ENCODE data around the gene SGPP2.
A peak's percentile ranks its signal among the peaks of the same experiment; 100 is the strongest.

SGPP2 gene

GRCh38 chr2:222561151-222561550, 136.8 kb downstream of the SGPP2 start:
- no peak for DNase-seq (ENCODE audit: low read depth)
- H3K4me3 ChIP-seq (ENCODE audit: low read depth, low read length), result no peak overlapping the region
- TF ChIP-seq CTCF (IDR thresholded peaks at IDR 0.05; ENCODE audit: control insufficient read depth, extremely low read depth, insufficient read depth), result no peak

DNA sequence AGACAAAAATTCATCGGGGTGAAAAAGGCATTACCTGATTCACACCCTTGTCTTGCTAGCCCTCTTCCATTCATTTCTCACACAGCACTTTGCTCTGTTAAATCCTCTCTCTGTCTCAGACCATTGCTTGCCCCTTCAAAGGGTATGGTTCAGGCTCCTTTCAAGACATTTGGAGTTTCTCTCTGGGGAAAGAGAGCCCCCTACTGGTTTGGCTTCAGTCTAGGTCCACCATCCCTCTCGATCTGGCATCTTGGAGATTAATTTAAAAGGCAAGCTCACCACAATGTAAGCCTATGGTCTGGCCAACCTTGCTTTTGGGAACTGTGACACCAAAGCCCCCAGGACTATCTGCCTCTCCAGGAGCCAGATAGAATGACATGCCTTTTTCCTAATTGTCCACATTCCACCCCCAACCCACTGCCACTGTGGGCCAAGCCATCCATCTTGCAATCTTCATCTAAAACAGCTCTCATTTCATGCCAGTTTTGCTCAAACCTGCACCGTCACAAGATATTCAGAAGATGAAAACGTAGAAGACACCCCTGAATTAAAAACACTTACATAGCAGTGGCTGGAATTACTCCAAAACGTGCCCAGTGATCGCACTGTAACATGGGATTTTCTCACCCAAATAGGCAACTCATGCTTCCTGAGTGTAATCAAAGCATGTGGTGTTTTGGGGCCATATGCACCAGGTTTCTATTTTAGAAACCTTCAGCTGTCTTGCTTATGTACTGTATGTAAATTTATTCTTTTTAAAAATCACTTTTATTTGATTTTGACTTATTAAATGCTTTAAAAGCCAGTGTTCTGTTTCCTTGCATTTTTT, 137.7 kb downstream of the SGPP2 start:
- DNase-seq (ENCODE audit: low read depth), result no peak
- H3K4me3 ChIP-seq (ENCODE audit: low read depth, low read length), result no peak overlapping the region
- peak; percentile 61 for TF ChIP-seq CTCF (IDR thresholded peaks at IDR 0.05; ENCODE audit: control insufficient read depth, extremely low read depth, insufficient read depth)

DNA sequence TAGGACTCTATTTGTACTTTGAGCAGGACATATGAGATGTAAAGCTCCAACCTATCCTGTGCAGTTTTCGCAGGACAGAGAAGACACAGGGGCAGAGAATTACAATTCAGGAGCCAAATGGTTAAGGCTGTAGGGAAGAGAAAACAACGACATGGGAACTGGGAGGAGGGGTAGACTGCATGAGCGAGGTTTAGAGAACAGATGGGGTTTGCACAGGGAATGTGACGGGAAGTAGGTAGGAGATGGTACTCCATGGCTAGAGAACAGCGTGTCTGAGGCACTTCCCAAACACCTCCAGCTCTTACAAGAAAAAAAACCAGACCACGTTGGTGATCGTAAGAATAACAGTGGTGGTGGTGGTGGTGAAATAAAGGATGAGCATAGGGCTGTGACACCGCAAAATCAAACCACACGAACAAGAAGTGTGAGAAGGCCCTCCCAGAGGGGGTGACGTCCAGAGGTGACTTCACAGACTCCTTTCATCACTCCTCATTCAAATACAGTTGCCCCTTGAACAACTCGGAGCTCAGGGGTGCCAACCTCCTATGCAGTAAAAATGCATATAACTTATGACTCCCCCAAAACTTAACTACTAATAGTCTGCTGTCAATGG, 138.9 kb downstream of the SGPP2 start:
- no peak for DNase-seq (ENCODE audit: low read depth)
- TF ChIP-seq CTCF (IDR thresholded peaks at IDR 0.05; ENCODE audit: control insufficient read depth, extremely low read depth, insufficient read depth), result no peak

GRCh38 chr2:222563936-222564335, 139.6 kb downstream of the SGPP2 start:
- TF ChIP-seq CTCF (IDR thresholded peaks at IDR 0.05; ENCODE audit: control insufficient read depth, extremely low read depth, insufficient read depth), result no peak
- no peak for DNase-seq (ENCODE audit: low read depth)
- H3K4me3 ChIP-seq (ENCODE audit: low read depth, low read length), result no peak overlapping the region

More for the DNA sequence above, 138.9 kb downstream of the SGPP2 start:
- no peak overlapping the region for H3K4me3 ChIP-seq (ENCODE audit: low read depth, low read length)

GRCh38 chr2:222566229-222566628, 141.9 kb downstream of the SGPP2 start:
- DNase-seq (ENCODE audit: low read depth), result no peak
- no peak overlapping the region for H3K4me3 ChIP-seq (ENCODE audit: low read depth, low read length)
- no peak for TF ChIP-seq CTCF (IDR thresholded peaks at IDR 0.05; ENCODE audit: control insufficient read depth, extremely low read depth, insufficient read depth)

- no peak overlapping the region for H3K4me3 ChIP-seq (ENCODE audit: low read depth, low read length)
- no peak for TF ChIP-seq CTCF (IDR thresholded peaks at IDR 0.05; ENCODE audit: control insufficient read depth, extremely low read depth, insufficient read depth)
- DNase-seq (ENCODE audit: low read depth), result peak; percentile 56
Measured at GRCh38 chr2:222568865-222569264, 144.5 kb downstream of the SGPP2 start.
